Measurements from ENCODE around the gene STYK1. TPM values are rescaled to one million over a fixed set of nuclear protein-coding genes. Genes with fewer than 3 reads are reported as not detected.

STYK1 gene
- total RNA-seq, 4 donors from 2014 or later, result 2.0 to 2.5 (median 2.2) TPM

DNA sequence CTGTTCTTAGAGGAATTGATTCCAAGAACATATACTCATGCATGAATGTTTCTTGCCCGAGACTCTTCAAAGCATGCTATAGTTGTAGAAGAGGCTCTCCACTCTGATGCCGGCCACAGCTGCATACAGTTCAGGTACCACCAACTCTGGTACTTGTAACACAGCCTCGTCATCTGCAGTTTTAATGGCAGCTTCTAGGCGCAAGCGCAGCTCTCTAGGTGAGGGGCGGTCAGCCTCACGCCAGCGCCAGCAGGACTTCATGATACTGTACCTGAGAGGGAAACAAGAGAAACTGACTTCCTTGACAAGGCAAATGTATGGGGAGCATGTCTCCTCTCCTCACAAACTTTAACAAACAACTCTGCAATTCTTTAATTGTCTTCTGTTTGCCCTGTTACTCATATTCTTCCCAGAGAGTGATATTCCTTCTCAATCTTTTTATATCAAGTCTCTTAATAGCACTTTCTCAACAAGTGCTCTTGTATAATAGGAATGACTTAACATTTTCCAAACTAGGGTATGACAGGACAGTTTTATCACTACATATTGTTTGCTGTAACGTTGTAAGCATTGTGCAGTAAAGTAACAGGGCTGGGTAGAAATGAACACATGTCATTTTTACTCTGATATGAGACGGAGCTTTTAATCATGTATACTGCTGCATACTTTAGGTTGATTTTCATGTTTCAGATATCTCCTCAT is 53.6 kb downstream of the STYK1 start:
- TF ChIP-seq POLR2A (IDR thresholded peaks at IDR 0.05), result no peak
- TF ChIP-seq, protein P1, sequence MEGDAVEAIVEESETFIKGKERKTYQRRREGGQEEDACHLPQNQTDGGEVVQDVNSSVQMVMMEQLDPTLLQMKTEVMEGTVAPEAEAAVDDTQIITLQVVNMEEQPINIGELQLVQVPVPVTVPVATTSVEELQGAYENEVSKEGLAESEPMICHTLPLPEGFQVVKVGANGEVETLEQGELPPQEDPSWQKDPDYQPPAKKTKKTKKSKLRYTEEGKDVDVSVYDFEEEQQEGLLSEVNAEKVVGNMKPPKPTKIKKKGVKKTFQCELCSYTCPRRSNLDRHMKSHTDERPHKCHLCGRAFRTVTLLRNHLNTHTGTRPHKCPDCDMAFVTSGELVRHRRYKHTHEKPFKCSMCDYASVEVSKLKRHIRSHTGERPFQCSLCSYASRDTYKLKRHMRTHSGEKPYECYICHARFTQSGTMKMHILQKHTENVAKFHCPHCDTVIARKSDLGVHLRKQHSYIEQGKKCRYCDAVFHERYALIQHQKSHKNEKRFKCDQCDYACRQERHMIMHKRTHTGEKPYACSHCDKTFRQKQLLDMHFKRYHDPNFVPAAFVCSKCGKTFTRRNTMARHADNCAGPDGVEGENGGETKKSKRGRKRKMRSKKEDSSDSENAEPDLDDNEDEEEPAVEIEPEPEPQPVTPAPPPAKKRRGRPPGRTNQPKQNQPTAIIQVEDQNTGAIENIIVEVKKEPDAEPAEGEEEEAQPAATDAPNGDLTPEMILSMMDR (IDR thresholded peaks at IDR 0.05), result no peak
- intact Hi-C loops (cut with DNase I; ENCODE audit: low total_unique reads), result no loop called here
- 87 to 89% methylated on average over 10 of the region's 10 CpGs for WGBS, 2 donors
- no peak overlapping the region for H3K4me3 ChIP-seq (ENCODE audit: low read depth, poor library complexity, severe bottlenecking)
- DNase-seq (ENCODE audit: low spot score in 2 of 2), result no peak

DNA sequence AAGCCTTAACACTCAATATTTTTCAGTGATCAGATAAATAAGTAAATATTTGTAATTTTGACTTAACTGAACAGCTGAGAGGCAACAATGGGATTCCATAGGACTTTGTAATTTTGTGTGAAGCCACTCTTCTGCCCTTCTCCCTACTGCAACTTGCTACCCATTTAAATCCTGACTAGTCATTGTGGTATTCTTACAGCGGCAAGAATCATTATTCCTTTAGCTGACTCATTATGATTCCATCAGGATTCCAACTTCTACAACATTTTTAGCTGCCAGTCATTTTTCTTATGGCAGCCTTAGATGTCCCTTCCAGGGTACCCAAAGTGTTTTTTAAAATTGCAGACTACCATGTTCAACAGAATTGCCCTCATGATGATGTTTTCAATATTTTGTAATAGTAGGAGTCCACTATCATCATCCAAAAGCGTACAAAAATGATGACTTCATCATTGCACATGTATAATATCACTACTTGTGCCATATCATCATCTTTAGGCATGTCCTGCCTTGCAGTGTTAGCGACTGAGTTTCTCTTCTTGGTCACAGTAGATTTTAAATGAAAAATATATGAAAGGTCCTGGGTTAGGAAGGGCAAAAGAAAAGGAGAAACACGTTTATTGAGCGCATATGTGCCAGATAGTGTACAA is 55.4 kb downstream of the STYK1 start:
- intact Hi-C loops (cut with DNase I; ENCODE audit: low total_unique reads), result no loop called here
- no peak for DNase-seq (ENCODE audit: low spot score in 2 of 2)
- no peak for TF ChIP-seq POLR2A (IDR thresholded peaks at IDR 0.05)
- TF ChIP-seq, protein P1 (IDR thresholded peaks at IDR 0.05), result no peak
- 73 to 80% methylated on average over 5 of the region's 5 CpGs for WGBS, 2 donors
- no peak overlapping the region for H3K4me3 ChIP-seq (ENCODE audit: low read depth, poor library complexity, severe bottlenecking)

DNA sequence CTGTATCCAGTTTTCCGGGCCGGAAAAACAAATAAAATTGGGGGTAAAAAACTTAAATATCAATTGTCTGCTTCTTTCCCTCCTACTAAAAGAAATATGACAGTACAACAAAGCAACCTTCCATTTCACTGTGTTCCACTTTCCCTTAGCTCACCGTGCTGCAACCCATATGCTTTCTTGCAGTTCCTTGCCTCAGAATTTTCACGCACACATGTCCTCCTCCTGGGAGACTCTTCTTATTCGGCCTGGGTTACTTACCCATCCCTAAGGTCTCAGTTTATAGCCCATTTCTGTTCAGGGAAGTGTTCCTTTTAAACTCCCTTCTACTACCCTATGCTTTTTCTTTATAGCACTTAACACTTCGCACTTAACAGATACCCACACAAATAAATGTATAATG is 56.0 kb downstream of the STYK1 start:
- no peak for DNase-seq (ENCODE audit: low spot score in 2 of 2)
- no peak overlapping the region for H3K4me3 ChIP-seq (ENCODE audit: low read depth, poor library complexity, severe bottlenecking)
- intact Hi-C loops (cut with DNase I; ENCODE audit: low total_unique reads), result no loop called here
- TF ChIP-seq, protein P1 (IDR thresholded peaks at IDR 0.05), result no peak
- no peak for TF ChIP-seq POLR2A (IDR thresholded peaks at IDR 0.05)
- WGBS, 2 donors, result 83 to 88% methylated on average over 6 of the region's 6 CpGs

DNA sequence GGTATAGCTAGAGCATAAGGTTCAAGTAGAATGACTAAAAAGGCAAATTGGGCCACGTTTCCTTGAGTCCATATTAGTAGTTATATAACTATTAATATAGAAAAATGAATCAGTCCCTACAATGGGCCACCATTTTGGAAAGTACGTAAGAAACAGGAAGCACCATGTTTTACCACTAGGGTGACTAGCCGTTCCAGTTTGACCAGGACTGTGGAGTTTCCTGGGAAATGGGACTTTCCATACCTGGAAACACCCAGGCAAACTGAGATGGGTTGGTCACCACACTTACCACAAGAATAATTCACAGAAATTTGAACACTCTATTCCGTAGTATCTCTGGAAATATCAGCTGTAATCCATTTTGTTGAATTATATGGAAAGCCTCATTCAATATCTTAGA is 58.3 kb downstream of the STYK1 start:
- intact Hi-C loops (cut with DNase I; ENCODE audit: low total_unique reads), result no loop called here
- DNase-seq (ENCODE audit: low spot score in 2 of 2), result no peak
- no peak overlapping the region for H3K4me3 ChIP-seq (ENCODE audit: low read depth, poor library complexity, severe bottlenecking)
- TF ChIP-seq, protein P1 (IDR thresholded peaks at IDR 0.05), result no peak
- TF ChIP-seq POLR2A (IDR thresholded peaks at IDR 0.05), result no peak
- WGBS, 2 donors, result 59 to 79% methylated on average over 4 of the region's 4 CpGs

DNA sequence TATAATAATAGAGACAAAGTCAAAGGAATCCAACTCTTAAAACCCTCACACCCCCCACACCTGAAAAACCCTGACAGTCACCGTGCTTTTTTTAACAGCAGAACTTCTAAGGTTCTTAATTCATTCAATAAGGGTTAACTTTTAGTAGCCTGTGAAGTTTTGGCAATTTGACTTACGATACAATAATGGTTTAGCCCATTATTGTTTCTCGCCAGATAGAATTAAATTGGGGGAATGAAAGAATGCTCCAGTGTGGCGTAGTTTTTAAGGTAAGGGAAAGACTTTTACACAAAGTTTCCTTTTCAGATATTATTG is 59.8 kb downstream of the STYK1 start:
- H3K4me3 ChIP-seq (ENCODE audit: low read depth, poor library complexity, severe bottlenecking), result peak overlapping the region; percentile 82
- TF ChIP-seq, protein P1 (IDR thresholded peaks at IDR 0.05), result no peak
- TF ChIP-seq POLR2A (IDR thresholded peaks at IDR 0.05), result no peak
- 9 to 10% methylated on average over 4 of the region's 4 CpGs for WGBS, 2 donors
- intact Hi-C loops (cut with DNase I; ENCODE audit: low total_unique reads), result no loop called here
- no peak for DNase-seq (ENCODE audit: low spot score in 2 of 2)
